Germinal center (tissue), 1 donor: ENCODE data around the gene LMAN2L.

ENCODE experiments used
- DNase-seq: peaks from one replicate; pipeline ENCODE4 v3.0.0; 2012; ENCODE audit warnings: mixed read lengths, low spot score

LMAN2L gene, protein sequence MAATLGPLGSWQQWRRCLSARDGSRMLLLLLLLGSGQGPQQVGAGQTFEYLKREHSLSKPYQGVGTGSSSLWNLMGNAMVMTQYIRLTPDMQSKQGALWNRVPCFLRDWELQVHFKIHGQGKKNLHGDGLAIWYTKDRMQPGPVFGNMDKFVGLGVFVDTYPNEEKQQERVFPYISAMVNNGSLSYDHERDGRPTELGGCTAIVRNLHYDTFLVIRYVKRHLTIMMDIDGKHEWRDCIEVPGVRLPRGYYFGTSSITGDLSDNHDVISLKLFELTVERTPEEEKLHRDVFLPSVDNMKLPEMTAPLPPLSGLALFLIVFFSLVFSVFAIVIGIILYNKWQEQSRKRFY

DNA sequence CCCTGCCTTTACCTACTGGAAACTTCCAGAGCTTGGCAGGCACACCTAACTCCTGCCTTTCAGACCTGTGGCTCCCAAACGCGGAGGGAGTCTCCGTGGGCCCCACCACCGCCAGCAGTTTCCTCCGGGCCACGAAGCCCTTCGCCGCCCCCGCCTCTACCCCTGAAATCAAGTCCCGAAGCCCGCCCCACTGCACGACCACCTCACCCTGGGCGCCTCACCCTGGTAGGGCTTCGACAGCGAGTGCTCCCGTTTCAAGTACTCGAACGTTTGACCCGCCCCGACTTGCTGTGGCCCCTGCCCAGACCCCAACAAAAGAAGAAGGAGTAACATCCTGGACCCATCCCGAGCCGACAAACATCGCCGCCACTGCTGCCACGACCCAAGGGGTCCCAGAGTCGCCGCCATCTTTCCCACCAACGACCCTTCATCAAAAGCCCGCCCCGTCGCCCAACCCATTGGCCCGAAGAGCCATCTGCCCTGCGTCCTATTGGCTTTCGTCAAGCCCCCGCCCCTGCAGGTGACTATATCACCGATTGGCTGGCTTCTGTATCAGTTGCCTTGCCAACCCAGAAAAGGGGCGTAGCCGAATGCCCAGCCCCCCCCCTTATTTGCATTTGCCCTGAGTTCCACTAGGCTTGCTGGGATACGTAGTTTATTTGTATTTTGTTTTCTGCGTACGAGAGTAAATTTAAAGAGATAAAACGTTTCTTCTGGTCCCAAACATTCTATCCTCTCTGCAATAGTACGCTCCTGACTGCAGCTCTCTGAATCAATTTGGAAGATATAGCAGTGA is at the start of gene LMAN2L:
Gene LMAN2L (minus strand): TSS at position 432 of the 796 bp plus-strand sequence. CDS start 24 bp downstream, at position 408.
- peak; percentile 96 for DNase-seq

DNA sequence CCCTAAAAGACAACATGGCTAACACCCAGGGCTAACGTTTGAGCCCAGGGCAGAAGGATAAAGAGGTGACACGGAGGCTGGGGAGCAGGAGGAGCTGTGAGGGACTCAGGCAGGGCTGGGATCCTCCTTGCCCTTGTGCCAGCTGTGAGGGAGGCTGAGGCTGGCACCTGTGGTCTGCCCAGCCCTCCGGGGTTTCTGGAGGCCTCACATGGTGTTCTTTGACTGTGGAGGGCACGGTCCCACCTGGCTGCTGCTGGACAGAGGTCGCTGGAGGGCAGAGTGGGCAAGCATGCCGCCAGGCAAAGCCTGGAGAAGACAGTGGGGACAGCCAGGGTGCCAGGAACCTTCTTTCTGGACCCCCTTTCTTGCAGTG is 49.4 kb upstream of the LMAN2L start:
- DNase-seq: no peak

DNA sequence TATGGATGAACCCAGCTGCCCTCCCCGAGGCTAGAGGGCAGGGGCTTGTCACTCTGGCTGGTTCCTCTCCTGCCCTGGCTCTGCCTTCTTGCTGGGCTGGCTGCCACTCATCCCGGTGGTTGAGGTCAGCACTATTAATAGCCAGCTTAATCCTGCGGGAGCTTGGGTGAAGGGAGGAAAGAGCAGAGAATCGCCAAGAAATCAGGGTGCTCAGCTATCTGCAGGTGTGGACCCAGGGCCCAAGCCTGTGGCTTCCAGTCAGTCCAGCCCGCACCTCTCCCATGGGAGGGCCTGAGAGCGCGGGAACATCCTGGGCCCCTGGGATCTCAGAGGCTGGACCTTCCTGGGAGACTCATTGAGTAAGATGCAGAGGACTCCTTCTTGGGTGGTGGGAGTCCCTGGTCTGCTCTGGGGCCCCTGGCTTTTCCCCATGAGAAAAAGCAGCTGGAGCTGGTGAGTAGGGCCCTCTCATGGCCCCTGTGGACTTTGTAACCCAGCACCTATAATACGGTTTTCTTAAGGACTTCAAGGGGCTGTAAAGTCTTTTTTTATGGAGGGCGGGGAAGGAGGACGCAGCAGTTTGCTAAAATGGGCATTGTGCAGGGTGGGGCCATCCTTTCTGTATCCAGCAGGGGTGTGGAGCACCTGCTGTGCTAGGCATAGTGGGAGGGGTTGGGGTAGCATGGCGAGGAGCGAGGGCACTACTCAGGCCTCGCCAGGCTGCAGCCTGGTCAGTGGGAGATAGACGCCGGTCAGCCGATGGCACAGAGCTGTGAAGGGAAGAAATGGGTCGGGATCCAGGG is 48.8 kb upstream of the LMAN2L start:
- no peak for DNase-seq

DNA sequence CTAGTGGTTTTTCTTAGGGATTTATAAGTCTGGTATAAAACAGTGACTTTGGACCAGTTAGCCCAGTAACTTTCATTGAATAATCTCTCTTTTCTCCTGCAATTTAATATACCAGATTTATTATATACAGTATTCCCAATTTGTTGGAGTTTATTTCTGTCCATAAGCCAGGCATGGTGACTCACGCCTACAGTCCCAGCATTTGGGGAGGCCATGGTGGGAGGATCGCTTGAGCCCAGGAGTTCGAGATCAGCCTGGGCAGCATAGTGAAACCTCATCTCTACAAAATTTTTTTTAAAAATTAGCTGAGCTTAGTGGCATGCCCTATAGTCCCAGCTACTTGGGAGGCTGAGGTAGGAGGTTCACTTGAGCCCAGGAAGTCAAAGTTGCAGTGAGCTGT is 47.5 kb upstream of the LMAN2L start:
- DNase-seq: no peak

GRCh38 chr2:96783388-96783787 is 43.5 kb upstream of the LMAN2L start:
- no peak for DNase-seq

DNA sequence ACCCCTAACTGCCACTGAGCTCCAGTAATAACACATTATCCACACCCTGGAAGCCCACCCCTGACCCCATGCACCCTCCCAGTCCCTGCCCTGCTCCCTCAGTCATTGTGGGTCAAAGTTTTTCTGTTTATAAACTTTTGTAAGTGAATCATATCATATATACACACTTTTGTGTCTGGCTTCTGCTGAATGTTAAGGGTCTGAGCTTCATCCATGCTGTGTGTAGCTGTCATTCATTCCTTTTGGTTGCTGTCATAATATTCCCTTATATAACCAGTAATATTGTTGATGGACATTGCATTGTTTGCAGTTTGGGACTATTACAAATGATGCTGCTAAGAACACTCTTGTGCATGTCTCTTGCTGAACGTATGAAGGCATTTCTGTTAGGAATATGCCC is 35.3 kb upstream of the LMAN2L start:
- no peak for DNase-seq

- peak; percentile 51 for DNase-seq
These were observed 34.1 kb upstream of the LMAN2L start for GRCh38 chr2:96773922-96774321.

DNA sequence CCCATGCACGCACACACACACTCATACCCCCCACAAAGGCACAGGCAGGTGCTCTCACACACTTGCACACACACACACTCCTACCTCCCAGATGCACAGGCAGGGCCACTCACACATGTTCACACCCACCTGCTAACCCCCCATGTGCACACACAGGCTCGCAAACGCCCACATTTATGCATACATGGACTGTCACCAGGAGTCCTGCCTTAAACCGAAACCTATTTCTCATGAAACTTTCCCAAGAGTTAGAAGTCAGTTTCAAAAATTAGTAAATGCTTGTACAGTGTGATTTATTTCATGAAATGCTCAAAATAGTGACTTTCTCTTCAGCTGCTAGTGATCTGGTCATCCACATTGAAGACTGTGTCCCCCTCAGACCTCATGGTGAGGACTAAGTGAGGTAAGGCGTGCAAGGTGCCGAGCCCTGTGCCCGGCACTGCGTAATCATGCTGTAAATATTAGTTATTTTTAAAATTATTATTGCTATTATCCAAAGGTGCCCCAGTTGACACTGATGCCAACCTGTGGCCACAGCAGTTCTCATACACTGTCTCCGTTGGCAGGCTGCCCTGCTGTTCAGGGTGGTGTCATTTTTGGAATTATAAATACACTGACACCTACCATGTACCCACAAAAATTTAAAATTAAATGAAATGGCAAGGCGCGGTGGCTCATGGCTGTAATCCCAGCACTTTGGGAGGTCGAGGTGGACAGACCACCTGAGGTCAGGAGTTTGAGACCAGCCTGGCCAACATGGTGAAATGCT is 33.2 kb upstream of the LMAN2L start:
- no peak for DNase-seq

- DNase-seq: no peak
These were observed 32.1 kb upstream of the LMAN2L start for GRCh38 chr2:96771796-96772618.

- DNase-seq: no peak
These were observed 30.8 kb upstream of the LMAN2L start for GRCh38 chr2:96770442-96771202.

- no peak for DNase-seq
These were observed 29.9 kb upstream of the LMAN2L start for GRCh38 chr2:96769814-96770213.

DNA sequence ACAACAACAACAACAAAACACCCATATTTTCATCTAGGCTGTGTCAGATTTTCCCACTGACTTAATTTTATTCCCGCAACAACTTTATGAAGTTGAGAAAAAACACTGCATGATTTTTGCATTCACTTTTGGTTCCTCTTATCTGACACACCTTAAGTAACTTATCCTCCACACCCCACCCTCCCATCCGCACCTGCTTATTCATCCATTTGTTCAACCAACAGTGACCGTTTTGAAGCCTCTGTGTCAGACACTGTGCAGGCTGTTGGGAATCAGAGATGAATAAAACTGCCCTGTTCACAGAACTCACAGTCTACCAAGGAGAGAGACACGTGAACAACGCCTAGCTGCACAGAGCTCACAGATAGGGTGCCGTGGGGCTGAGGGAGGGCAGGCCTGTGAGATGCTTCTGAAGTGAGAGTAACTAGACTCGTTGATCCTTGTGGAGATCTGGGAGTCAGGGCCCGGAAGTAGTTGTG is 28.3 kb upstream of the LMAN2L start:
- peak; percentile 69 for DNase-seq

GRCh38 chr2:96767135-96767871 is 27.4 kb upstream of the LMAN2L start:
- no peak for DNase-seq

DNA sequence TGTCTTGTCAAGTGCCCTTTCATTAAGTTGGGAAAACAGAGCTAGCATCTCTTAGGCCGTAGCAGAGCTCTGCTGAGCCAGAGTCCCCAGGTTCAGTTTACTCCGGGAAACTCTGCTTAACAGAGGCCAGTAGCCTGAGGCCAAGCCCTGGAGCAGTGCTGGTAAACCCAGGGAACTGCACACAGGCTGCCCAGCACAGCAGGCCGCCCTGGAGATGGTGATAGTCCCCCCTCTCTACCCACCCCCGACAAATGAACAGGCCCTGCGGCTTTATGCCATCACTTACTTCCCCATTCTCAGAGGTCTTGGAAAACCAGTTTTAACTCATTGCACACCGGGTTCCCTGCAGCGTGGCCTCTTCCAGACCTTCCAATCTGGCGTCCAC is 24.4 kb upstream of the LMAN2L start:
- no peak for DNase-seq

DNA sequence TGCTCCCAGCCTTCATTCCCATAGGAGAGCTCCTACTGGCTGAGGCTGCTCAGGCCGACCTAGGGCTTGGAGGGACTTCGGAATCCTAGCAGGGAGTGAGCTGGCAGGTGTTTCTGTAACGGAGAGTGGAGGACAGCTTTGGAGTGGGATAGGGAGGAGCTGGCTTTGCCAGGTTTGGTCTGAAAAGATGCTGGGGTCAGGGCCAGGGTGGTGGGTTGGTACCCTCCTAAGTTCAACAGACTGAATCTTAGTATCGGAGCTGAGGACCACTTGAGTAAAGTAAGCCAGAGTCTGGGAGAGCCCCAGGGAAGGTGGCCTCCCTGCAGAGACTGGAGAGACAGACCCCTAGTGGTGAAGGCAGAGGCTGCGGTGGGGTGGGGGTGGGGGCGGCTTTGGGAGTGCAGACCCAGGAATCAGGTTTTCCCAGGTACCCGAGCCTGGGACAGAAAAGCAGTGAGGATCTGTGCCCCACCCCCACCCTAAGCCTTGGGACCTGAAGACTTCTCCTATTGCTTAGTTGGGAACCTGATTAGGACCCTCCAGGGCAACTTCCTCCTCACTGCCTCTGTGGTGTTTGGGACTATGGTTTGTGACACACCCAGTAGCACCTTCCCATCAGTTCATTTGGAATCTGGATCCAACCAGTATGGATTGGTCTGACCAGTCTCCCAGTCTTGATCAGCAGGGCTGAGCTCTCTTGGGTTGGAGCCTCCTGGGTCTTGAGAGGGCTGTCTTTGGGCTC is 23.8 kb upstream of the LMAN2L start:
- peak; percentile 59 for DNase-seq

- no peak for DNase-seq
These were observed 22.9 kb upstream of the LMAN2L start for GRCh38 chr2:96762529-96763311.

- no peak for DNase-seq
These were observed 21.3 kb upstream of the LMAN2L start for GRCh38 chr2:96760986-96761832.
